ENCODE results near the gene RASSF5. TPM values are rescaled to one million over a fixed set of nuclear protein-coding genes. Genes with fewer than 3 reads are reported as not detected.

The RASSF5 gene
- total and polyA plus RNA-seq, 2 of the 13 experiments (the other 11 are each of a cell fraction or from before 2014, with no cell fraction given), result 0.18 to 0.40 TPM

DNA sequence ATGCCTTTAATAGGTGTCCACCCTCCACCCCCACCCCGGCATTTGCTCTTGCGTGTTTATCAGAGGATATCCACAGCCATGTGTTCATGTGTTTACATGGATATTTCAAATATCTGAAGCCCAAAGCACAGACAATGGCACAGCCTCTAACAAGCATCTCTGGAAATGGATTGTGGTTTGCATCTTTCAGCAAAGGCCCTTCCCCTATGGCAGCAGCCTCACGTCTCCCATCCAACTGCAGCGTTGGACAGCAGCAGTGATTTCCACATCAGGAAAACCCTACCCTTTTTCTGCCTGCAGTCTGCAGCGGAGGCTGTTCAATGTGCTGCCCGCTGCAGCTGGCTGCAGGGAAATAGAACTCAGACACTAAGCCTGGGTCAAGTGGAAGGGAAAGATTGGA, 1.6 kb downstream of the RASSF5 start (continued):
- TF ChIP-seq, protein P1, sequence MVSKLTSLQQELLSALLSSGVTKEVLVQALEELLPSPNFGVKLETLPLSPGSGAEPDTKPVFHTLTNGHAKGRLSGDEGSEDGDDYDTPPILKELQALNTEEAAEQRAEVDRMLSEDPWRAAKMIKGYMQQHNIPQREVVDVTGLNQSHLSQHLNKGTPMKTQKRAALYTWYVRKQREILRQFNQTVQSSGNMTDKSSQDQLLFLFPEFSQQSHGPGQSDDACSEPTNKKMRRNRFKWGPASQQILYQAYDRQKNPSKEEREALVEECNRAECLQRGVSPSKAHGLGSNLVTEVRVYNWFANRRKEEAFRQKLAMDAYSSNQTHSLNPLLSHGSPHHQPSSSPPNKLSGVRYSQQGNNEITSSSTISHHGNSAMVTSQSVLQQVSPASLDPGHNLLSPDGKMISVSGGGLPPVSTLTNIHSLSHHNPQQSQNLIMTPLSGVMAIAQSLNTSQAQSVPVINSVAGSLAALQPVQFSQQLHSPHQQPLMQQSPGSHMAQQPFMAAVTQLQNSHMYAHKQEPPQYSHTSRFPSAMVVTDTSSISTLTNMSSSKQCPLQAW (CRISPR knock-in tag; IDR thresholded peaks at IDR 0.05), result 0 out of 2 replicates have a peak, but pooled peaks have one; percentile 15
- TF ChIP-seq KDM5A (IDR thresholded peaks at IDR 0.05; ENCODE audit: borderline replicate concordance, low read length), result no peak

DNA sequence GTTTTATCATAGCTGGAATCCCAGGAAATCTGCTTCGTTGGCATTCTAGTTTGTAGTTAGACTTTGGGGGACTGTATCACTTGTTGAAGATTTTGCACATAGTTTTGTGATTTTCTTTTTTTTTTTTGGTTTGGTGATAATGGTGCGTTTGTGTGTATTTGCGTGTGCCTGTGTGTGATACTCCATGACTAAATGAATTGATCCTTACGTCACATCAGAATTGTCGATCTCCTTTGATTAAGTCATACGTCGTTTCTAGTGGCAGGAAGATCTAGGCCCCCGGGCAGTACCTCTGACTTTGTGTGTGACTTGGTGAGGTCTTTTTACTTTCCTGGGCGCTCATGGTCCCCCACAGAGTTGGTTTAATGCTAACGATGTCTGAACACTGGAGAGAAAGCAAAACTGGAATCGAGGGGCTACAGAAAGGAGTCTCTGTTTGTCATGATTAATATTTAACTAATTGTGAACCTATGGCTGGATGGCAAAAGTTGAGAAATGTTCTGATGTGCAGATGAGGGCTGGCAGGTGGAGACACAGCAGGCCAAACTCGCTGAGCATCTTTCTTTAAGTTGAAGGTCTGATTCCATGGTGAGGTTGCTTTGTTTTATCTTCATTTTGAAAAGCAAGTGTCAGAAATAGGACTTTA, 2.4 kb downstream of the RASSF5 start:
- WGBS (ENCODE audit: low lambda C conversion rate), result under 1% methylated on average over 12 of the region's 12 CpGs
- H4K20me1 ChIP-seq (ENCODE audit: insufficient read depth, low read length), result no peaks in the 10 kb centered on the region
- H3K4me3 ChIP-seq (replicated peaks in 1 of 3; ENCODE audit: insufficient read depth in 1 of 3, low read depth in 2 of 3, low read length in 3 of 3), result peak overlapping the region; percentile 36 to 68 (median 60)
- peaks cover 64% of the 10 kb centered on the region for H3K4me1 ChIP-seq (ENCODE audit: insufficient read depth, low read length)
- BruUV-seq (replicated peaks), result no TSS peak
- intact Hi-C loops (cut with micrococcal nuclease; ENCODE audit: unreplicated experiment), result no loop called here
- no peak overlapping the region for H3K27ac ChIP-seq (ENCODE audit: extremely low read length, insufficient read depth, low read length)
- no peak overlapping the region for H3K9ac ChIP-seq (ENCODE audit: insufficient read depth, low read depth, low read length)
- FAIRE-seq, result peak; percentile 83
- POLR2A ChIA-PET, result no interaction called here
- peaks cover 0 to 10% of the 10 kb centered on the region in 2 experiments; a peak in 2 of 5 replicates for H3K27me3 ChIP-seq (ENCODE audit: control insufficient read depth in 1 of 2, insufficient read depth in 2 of 2, low read length in 2 of 2)
- H3K36me3 ChIP-seq (replicated peaks in 1 of 2; ENCODE audit: control insufficient read depth in 1 of 2, insufficient read depth in 2 of 2, low read length in 2 of 2), result no peaks in the 10 kb centered on the region
- CTCF ChIA-PET (ENCODE audit: low intra/inter-chr PET ratio, low total read pairs), result no interaction called here
- in situ Hi-C loops (cut with HindIII; ENCODE audit: extremely low pct_ligation_motif_present, low pct_unique_long_range_greater_than_20kb), result loop anchor here (5.0 kb wide), 1 partner anchor 33 kb away; no protein-coding TSS in a partner anchor
- no peaks in the 10 kb centered on the region for H3K9me3 ChIP-seq (ENCODE audit: low read length)
- no peaks in the 10 kb centered on the region for H3K79me2 ChIP-seq (ENCODE audit: insufficient read depth, low read length)
- peak; percentile 52 for DNase-seq (ENCODE audit: low spot score)
- no peak overlapping the region for H2AFZ ChIP-seq (ENCODE audit: low read length)
- peak; percentile 35 for ATAC-seq
- peak overlapping the region; percentile 74 for H3K4me2 ChIP-seq (ENCODE audit: low read depth, low read length)
- TF ChIP-seq MAFF (IDR thresholded peaks at IDR 0.05; ENCODE audit: low read depth, low read length), result no peak; the same call in 1 of the 2 replicates
- TF ChIP-seq, protein P2, sequence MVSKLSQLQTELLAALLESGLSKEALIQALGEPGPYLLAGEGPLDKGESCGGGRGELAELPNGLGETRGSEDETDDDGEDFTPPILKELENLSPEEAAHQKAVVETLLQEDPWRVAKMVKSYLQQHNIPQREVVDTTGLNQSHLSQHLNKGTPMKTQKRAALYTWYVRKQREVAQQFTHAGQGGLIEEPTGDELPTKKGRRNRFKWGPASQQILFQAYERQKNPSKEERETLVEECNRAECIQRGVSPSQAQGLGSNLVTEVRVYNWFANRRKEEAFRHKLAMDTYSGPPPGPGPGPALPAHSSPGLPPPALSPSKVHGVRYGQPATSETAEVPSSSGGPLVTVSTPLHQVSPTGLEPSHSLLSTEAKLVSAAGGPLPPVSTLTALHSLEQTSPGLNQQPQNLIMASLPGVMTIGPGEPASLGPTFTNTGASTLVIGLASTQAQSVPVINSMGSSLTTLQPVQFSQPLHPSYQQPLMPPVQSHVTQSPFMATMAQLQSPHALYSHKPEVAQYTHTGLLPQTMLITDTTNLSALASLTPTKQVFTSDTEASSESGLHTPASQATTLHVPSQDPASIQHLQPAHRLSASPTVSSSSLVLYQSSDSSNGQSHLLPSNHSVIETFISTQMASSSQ (IDR thresholded peaks at IDR 0.05; ENCODE audit: low read depth), result peak; percentile 63; the same call in 1 of the 2 replicates
- TF ChIP-seq, protein P2 (CRISPR knock-in tag; IDR thresholded peaks at IDR 0.05; ENCODE audit: borderline replicate concordance), result peak; percentile 66; the same call in 1 of the 2 replicates
- TF ChIP-seq ZNF33A (CRISPR knock-in tag; IDR thresholded peaks at IDR 0.05; ENCODE audit: borderline replicate concordance), result no peak
- no peak for TF ChIP-seq CBX2 (IDR thresholded peaks at IDR 0.05; ENCODE audit: low read depth, low read length)
- no peak for TF ChIP-seq CBX2 (CRISPR knock-in tag; IDR thresholded peaks at IDR 0.05; ENCODE audit: low read depth)
- TF ChIP-seq HNRNPL (IDR thresholded peaks at IDR 0.05; ENCODE audit: low read depth, low read length), result no peak
- no peak for TF ChIP-seq ZNF296 (CRISPR knock-in tag; conservative IDR thresholded peaks at IDR 0.05)
- no peak for TF ChIP-seq ZNF619 (CRISPR knock-in tag; IDR thresholded peaks at IDR 0.05)
- TF ChIP-seq, protein P3, sequence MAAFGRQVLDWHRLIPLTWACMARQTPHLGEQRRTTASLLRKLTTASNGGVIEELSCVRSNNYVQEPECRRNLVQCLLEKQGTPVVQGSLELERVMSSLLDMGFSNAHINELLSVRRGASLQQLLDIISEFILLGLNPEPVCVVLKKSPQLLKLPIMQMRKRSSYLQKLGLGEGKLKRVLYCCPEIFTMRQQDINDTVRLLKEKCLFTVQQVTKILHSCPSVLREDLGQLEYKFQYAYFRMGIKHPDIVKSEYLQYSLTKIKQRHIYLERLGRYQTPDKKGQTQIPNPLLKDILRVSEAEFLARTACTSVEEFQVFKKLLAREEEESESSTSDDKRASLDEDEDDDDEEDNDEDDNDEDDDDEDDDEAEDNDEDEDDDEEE (CRISPR knock-in tag; IDR thresholded peaks at IDR 0.05), result no peak
- no peak for TF ChIP-seq YEATS4 (CRISPR knock-in tag; IDR thresholded peaks at IDR 0.05; ENCODE audit: borderline replicate concordance)
- no peak for TF ChIP-seq ZNF468 (CRISPR knock-in tag; IDR thresholded peaks at IDR 0.05)
- no peak for TF ChIP-seq ZNF660 (CRISPR knock-in tag; IDR thresholded peaks at IDR 0.05; ENCODE audit: borderline replicate concordance, low read depth)
- no peak for TF ChIP-seq ZNF446 (CRISPR knock-in tag; IDR thresholded peaks at IDR 0.05)
- no peak for TF ChIP-seq NR2F2 (IDR thresholded peaks at IDR 0.05; ENCODE audit: borderline replicate concordance, low read depth)
